ENCODE measurements around the gene EDN2.

DNA sequence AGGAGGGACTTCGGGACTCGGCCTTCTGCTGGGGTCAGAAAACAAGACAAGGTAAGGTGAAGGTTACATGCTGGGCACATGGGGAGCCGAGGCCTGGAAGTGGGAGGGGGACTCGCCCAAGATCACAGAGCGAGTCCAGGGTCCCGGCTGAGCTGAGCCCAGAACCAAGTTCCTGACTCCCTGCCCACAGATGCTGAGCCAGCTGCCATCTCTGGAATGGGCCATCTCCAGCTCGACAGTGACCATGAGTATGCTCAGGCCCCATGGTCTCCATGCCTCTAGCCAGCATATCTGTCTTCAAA is 26.7 kb upstream of the EDN2 start:
- no peak for TF ChIP-seq POLR2A (IDR thresholded peaks at IDR 0.05)
- TF ChIP-seq, protein P1, sequence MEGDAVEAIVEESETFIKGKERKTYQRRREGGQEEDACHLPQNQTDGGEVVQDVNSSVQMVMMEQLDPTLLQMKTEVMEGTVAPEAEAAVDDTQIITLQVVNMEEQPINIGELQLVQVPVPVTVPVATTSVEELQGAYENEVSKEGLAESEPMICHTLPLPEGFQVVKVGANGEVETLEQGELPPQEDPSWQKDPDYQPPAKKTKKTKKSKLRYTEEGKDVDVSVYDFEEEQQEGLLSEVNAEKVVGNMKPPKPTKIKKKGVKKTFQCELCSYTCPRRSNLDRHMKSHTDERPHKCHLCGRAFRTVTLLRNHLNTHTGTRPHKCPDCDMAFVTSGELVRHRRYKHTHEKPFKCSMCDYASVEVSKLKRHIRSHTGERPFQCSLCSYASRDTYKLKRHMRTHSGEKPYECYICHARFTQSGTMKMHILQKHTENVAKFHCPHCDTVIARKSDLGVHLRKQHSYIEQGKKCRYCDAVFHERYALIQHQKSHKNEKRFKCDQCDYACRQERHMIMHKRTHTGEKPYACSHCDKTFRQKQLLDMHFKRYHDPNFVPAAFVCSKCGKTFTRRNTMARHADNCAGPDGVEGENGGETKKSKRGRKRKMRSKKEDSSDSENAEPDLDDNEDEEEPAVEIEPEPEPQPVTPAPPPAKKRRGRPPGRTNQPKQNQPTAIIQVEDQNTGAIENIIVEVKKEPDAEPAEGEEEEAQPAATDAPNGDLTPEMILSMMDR (IDR thresholded peaks at IDR 0.05) = no peak
